Measurements from ENCODE around the gene ACBD3.
"Not testable (repeated sequence)": the region's sequence is repeated elsewhere in the genome, so short reads cannot be mapped to it uniquely, and the experiment has no call there.

ACBD3 gene

GRCh38 chr1:226186124-226187018 is at the start of gene ACBD3:
ACBD3 (minus strand) TSS chr1:226186741; CDS start chr1:226186675, 66 bp downstream.
- DNase-seq = peak; percentile 87

- no peak for DNase-seq
Measured at GRCh38 chr1:226233806-226234205, 47.3 kb upstream of the ACBD3 start.

- no peak for DNase-seq
Measured at GRCh38 chr1:226233293-226233692, 46.8 kb upstream of the ACBD3 start.

GRCh38 chr1:226226601-226227000 is 40.1 kb upstream of the ACBD3 start:
- no peak for DNase-seq

GRCh38 chr1:226223786-226224244 is 37.3 kb upstream of the ACBD3 start:
- peak; percentile 2 for DNase-seq

- DNase-seq = no peak
Measured at GRCh38 chr1:226223157-226223785, 36.7 kb upstream of the ACBD3 start, which contains the start of gene MIXL1. MIXL1 (plus strand) TSS chr1:226223664; CDS start chr1:226223682, 18 bp downstream.

- no peak for DNase-seq
Measured at GRCh38 chr1:226222686-226223085, 36.1 kb upstream of the ACBD3 start.

GRCh38 chr1:226220473-226221189 is 34.1 kb upstream of the ACBD3 start:
- no peak for DNase-seq

GRCh38 chr1:226217273-226217672 is 30.7 kb upstream of the ACBD3 start:
- DNase-seq = no peak

GRCh38 chr1:226216056-226216455 is 29.5 kb upstream of the ACBD3 start:
- DNase-seq = no peak

- no peak for DNase-seq
Measured at GRCh38 chr1:226215239-226215638, 28.7 kb upstream of the ACBD3 start.

- no peak for DNase-seq
Measured at GRCh38 chr1:226212545-226212944, 26.0 kb upstream of the ACBD3 start.

- DNase-seq = no peak
Measured at GRCh38 chr1:226211181-226211821, 24.8 kb upstream of the ACBD3 start.

GRCh38 chr1:226210571-226211176 is 24.1 kb upstream of the ACBD3 start:
- DNase-seq = no peak

GRCh38 chr1:226209307-226210059 is 22.9 kb upstream of the ACBD3 start:
- no peak for DNase-seq

- DNase-seq = no peak
Measured at GRCh38 chr1:226207048-226207447, 20.5 kb upstream of the ACBD3 start.

GRCh38 chr1:226204198-226204597 is 17.7 kb upstream of the ACBD3 start:
- no peak for DNase-seq

- no peak for DNase-seq
Measured at GRCh38 chr1:226203655-226204054, 17.1 kb upstream of the ACBD3 start.

GRCh38 chr1:226203240-226203639 is 16.7 kb upstream of the ACBD3 start:
- no peak for DNase-seq

GRCh38 chr1:226202666-226203065 is 16.1 kb upstream of the ACBD3 start:
- not testable (repeated sequence) for DNase-seq

- DNase-seq = no peak
Measured at GRCh38 chr1:226202246-226202645, 15.7 kb upstream of the ACBD3 start.
